ENCODE measurements around the gene ATOX1. TPM values are rescaled to one million over a fixed set of nuclear protein-coding genes. Genes with fewer than 3 reads are reported as not detected.
A peak's percentile ranks its signal among the peaks of the same experiment; 100 is the strongest.

Gene ATOX1
- total and polyA plus RNA-seq, 10 of the 15 experiments (the other 5 are each of a cell fraction or from before 2014, with no cell fraction given): 130 to 642 (median 245) TPM

GRCh38 chr5:151772846-151773561 lies 14.6 kb upstream of the ATOX1 start:
- CTCF ChIA-PET: interaction anchor here (0.6 to 2.8 kb wide), 13 partner anchors 17 to 732 kb away, joined by 3 to 17 read pairs (median 4); partner anchors contain the start of gene SLC36A1
- FAIRE-seq: no peak
- Histone ChIP-seq H3K27ac (ENCODE audit: control insufficient read depth, insufficient read depth) (peak overlapping the region; percentile 89), H3K9ac (ENCODE audit: control insufficient read depth, insufficient read depth, low read length) (peak overlapping the region; percentile 93), H4K20me1 (ENCODE audit: control insufficient read depth, insufficient read depth) (peaks cover 8% of the 10 kb centered on the region), H2AFZ (ENCODE audit: control insufficient read depth, low read depth, low read length) (no peak overlapping the region), H3K9me3 (replicated peaks; ENCODE audit: control insufficient read depth, insufficient read depth, low read length) (no peaks in the 10 kb centered on the region), H3K4me3 (peak overlapping the region; percentile 97), H3K36me3 (ENCODE audit: control insufficient read depth in 2 of 2, insufficient read depth in 2 of 2, low read length in 1 of 2) (peaks cover 0 to 5% of the 10 kb centered on the region in 2 experiments; a peak in 2 of 4 replicates), H3K79me2 (ENCODE audit: control insufficient read depth, insufficient read depth, low read length) (peaks cover 75% of the 10 kb centered on the region), H3K4me1 (ENCODE audit: control insufficient read depth, insufficient read depth, low read length) (peaks cover 10% of the 10 kb centered on the region), H3K27me3 (replicated peaks in 1 of 2; ENCODE audit: control insufficient read depth in 2 of 2, insufficient read depth in 2 of 2, low read length in 1 of 2) (no peaks in the 10 kb centered on the region), H3K4me2 (ENCODE audit: control insufficient read depth, insufficient read depth) (peak overlapping the region; percentile 71)
- no peak for DNase-seq (ENCODE audit: low read depth, low spot score)
- intact Hi-C loops (cut with micrococcal nuclease; ENCODE audit: unreplicated experiment) (loop anchor here (5.0 to 10.0 kb wide), 2 partner anchors 521 to 618 kb away; partner anchors contain the start of genes ANXA6 and GM2A), in situ Hi-C loops (cut with MboI) (no loop called here)
- RAD21 ChIA-PET (ENCODE audit: unreplicated experiment): interaction anchor here (0.8 to 6.4 kb wide), 9 partner anchors 8 to 121 kb away, joined by 3 to 90 read pairs (median 9); partner anchors contain the start of gene ATOX1
- POLR2A ChIA-PET: interaction anchor here (0.6 to 10.0 kb wide), 5 partner anchors 17 to 111 kb away, joined by 3 to 241 read pairs (median 3); partner anchors contain the start of gene ATOX1
- WGBS (ENCODE audit: insufficient coverage, insufficient replicate concordance, low lambda C conversion rate, missing lambda C conversion rate): 2% methylated on average over 18 of the region's 18 CpGs
- TSS peak; percentile 61 for BruUV-seq (replicated peaks)
- SMC1A ChIA-PET (ENCODE audit: uncharacterized antibody, unreplicated experiment): interaction anchor here (0.7 to 6.5 kb wide), 14 partner anchors 9 to 125 kb away, joined by 3 to 84 read pairs (median 8); partner anchors contain the start of gene ATOX1
- ATAC-seq: no peak
- TF ChIP-seq E2F4 (IDR thresholded peaks at IDR 0.05; ENCODE audit: low read depth, low read length) (0 out of 2 replicates have a peak, but pooled peaks have one; percentile 11), MLLT1 (IDR thresholded peaks at IDR 0.05) (0 out of 2 replicates have a peak, but pooled peaks have one; percentile 11), NFXL1 (IDR thresholded peaks at IDR 0.05; ENCODE audit: borderline replicate concordance) (no peak), FOXK2 (IDR thresholded peaks at IDR 0.05) (no peak), ZNF384 (IDR thresholded peaks at IDR 0.05; ENCODE audit: borderline replicate concordance, low read depth, low read length) (0 out of 2 replicates have a peak, but pooled peaks have one; percentile 7), MYB (IDR thresholded peaks at IDR 0.05; ENCODE audit: borderline replicate concordance, low read depth, low read length) (no peak), POLR2AphosphoS2 (IDR thresholded peaks at IDR 0.05; ENCODE audit: low read depth, low read length) (peak; percentile 27; the same call in 1 of the 2 replicates), MTA2 (IDR thresholded peaks at IDR 0.05; ENCODE audit: low read depth) (no peak), RELB (IDR thresholded peaks at IDR 0.05; ENCODE audit: low read depth) (peak; percentile 64; the same call in 1 of the 2 replicates), RCOR1 (conservative IDR thresholded peaks at IDR 0.05; ENCODE audit: low read depth, low read length) (no peak), CEBPZ (IDR thresholded peaks at IDR 0.05; ENCODE audit: low read depth, low read length) (no peak), POLR2AphosphoS5 (IDR thresholded peaks at IDR 0.05; ENCODE audit: low read length) (peak; percentile 35; the same call in 1 of the 2 replicates), IKZF2 (IDR thresholded peaks at IDR 0.05) (peak; percentile 49 to 64)
